Body of pancreas (tissue), 4 donors: ENCODE measurements around the gene SH2D2A. TPM values are rescaled to one million over a fixed set of nuclear protein-coding genes. Genes with fewer than 3 reads are reported as not detected.

ENCODE experiments used
- ATAC-seq: fragments of 150-250 bp; one replicate; pipeline ENCODE4 v1.9.1; 2016
- DNase-seq, 4 donors: peaks; one replicate each; pipeline ENCODE4 v3.0.0-alpha.2; 2019
- H3K27ac ChIP-seq, 4 donors: fragments of 200-600 bp; sonication (generic); 1 replicate in 3 of 4; 2 replicates in 1 of 4; pipeline versions ENCODE4 v1.5.1 to v1.6.1; 2016 to 2019; ENCODE audit warnings: mild to moderate bottlenecking in 1 of 4, mixed read lengths in 1 of 4, moderate library complexity in 1 of 4
- H3K27me3 ChIP-seq, 2 donors: fragments of 200-600 bp; sonication (generic); one replicate each; pipeline ENCODE4 v1.6.0; 2016; ENCODE audit warnings: mild to moderate bottlenecking in 1 of 2
- H3K36me3 ChIP-seq, 2 donors: fragments of 200-600 bp; sonication (generic); replicated peaks in 1 of 2; 2 replicates each; pipeline ENCODE4 v1.5.1; 2016; ENCODE audit warnings: low read depth in 2 of 2; ENCODE audit not compliant: insufficient read depth in 1 of 2
- H3K4me1 ChIP-seq: fragments of 200-600 bp; sonication (generic); one replicate; pipeline ENCODE4 v1.6.0; 2016
- H3K4me3 ChIP-seq, 2 donors: fragments of 200-600 bp; sonication (generic); 1 replicate in 1 of 2; 2 replicates in 1 of 2; pipeline ENCODE4 v1.5.1; 2016 to 2019
- H3K9me3 ChIP-seq, 3 donors: fragments of 200-600 bp; sonication (generic); 1 replicate in 2 of 3; 2 replicates in 1 of 3; pipeline ENCODE4 v1.5.1; 2016
- POLR2A ChIP-seq, 3 donors: fragments of 450-650 bp; IDR thresholded peaks; one replicate each; pipeline ENCODE4 v1.6.1; 2016; ENCODE audit warnings: antibody characterized with exemption in 3 of 3, mild to moderate bottlenecking in 2 of 3
- WGBS, 2 donors: methylation state at CpG; one replicate each; pipeline ENCODE4 v1.1.5; 2017; 5-methylcytosine and 5-hydroxymethylcytosine counted together
- intact Hi-C: fragments of 100-400 bp; cut with DNase I; formaldehyde crosslinking; loops from one replicate; pipeline ENCODE4 v1.15.1; 2023
- total RNA-seq, 2 donors: library from RNA; depleted of rRNA; stranded (reverse); fragments of >200 nt; gene quantifications; one replicate each; pipeline ENCODE4 v1.1.0, GENCODE V29; 2016
- TF ChIP-seq, protein P1 (sequence below), 7 experiments: fragments of 450-650 bp in 4 of 7; fragments of 200-600 bp in 3 of 7; sonication (generic) in 3 of 7; IDR thresholded peaks; one replicate each; pipeline ENCODE4 v1.5.1; 2016 to 2019; ENCODE audit warnings: antibody characterized with exemption in 7 of 7

The SH2D2A gene
- total RNA-seq, 2 donors from 2014 or later = 0.99 TPM; not detected in 1

GRCh38 chr1:156815961-156816422 lies 656 bp downstream of the SH2D2A start:
- no peaks in the 10 kb centered on the region for H3K36me3 ChIP-seq
- H3K27me3 ChIP-seq = no peaks in the 10 kb centered on the region
- ATAC-seq (no peak), DNase-seq (no peak)
- H3K27ac ChIP-seq = peak overlapping the region in 3 of 4 donors; percentile 34 to 62 (median 53)
- no peak overlapping the region for H3K4me3 ChIP-seq
- WGBS, 2 donors = 58 to 66% methylated on average over 10 of the region's 10 CpGs
- H3K9me3 ChIP-seq = no peaks in the 10 kb centered on the region
- intact Hi-C loops = no loop called here
- TF ChIP-seq POLR2A (IDR thresholded peaks at IDR 0.05) = no peak
- TF ChIP-seq, protein P1, sequence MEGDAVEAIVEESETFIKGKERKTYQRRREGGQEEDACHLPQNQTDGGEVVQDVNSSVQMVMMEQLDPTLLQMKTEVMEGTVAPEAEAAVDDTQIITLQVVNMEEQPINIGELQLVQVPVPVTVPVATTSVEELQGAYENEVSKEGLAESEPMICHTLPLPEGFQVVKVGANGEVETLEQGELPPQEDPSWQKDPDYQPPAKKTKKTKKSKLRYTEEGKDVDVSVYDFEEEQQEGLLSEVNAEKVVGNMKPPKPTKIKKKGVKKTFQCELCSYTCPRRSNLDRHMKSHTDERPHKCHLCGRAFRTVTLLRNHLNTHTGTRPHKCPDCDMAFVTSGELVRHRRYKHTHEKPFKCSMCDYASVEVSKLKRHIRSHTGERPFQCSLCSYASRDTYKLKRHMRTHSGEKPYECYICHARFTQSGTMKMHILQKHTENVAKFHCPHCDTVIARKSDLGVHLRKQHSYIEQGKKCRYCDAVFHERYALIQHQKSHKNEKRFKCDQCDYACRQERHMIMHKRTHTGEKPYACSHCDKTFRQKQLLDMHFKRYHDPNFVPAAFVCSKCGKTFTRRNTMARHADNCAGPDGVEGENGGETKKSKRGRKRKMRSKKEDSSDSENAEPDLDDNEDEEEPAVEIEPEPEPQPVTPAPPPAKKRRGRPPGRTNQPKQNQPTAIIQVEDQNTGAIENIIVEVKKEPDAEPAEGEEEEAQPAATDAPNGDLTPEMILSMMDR (IDR thresholded peaks at IDR 0.05) = no peak
- peaks cover 13% of the 10 kb centered on the region for H3K4me1 ChIP-seq

DNA sequence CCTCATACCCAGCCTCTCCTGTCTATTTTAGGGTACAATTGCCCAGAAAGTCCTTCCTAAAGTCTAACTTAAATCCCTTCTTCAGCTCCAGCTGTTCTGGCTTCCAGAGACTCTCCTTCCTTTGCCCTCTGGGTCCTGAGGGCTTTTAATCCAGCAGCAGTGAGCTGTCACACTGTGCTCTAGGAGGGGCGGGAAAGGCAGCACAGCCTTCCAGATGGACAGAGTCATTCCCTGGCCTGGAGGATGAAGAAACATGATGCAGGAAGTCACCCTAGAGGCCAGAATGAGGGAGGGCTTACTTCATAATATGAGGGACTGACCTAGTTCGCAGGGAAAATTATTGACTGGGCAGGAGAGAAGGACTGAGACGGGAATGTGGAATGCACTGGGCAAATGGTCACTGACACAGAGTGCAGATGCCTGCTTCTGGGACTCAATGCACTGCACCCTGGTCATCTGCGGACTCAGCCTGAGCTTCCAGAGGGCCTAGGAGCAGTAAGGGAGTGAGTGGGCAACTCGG lies 1.3 kb downstream of the SH2D2A start:
- WGBS, 2 donors = 49 to 61% methylated on average over 5 of the region's 5 CpGs
- Histone ChIP-seq H3K27ac (peak overlapping the region in 3 of 4 donors; percentile 34 to 62 (median 53)), H3K27me3 (no peaks in the 10 kb centered on the region), H3K4me1 (peaks cover 13% of the 10 kb centered on the region), H3K36me3 (no peaks in the 10 kb centered on the region), H3K4me3 (no peak overlapping the region), H3K9me3 (no peaks in the 10 kb centered on the region)
- peak in 2 of 3 donors; percentile 34 to 41 for TF ChIP-seq POLR2A (IDR thresholded peaks at IDR 0.05)
- TF ChIP-seq, protein P1 (IDR thresholded peaks at IDR 0.05) = no peak
- DNase-seq (peak; percentile 26 to 56 (median 44)), ATAC-seq (peak; percentile 57)
- intact Hi-C loops = no loop called here

DNA sequence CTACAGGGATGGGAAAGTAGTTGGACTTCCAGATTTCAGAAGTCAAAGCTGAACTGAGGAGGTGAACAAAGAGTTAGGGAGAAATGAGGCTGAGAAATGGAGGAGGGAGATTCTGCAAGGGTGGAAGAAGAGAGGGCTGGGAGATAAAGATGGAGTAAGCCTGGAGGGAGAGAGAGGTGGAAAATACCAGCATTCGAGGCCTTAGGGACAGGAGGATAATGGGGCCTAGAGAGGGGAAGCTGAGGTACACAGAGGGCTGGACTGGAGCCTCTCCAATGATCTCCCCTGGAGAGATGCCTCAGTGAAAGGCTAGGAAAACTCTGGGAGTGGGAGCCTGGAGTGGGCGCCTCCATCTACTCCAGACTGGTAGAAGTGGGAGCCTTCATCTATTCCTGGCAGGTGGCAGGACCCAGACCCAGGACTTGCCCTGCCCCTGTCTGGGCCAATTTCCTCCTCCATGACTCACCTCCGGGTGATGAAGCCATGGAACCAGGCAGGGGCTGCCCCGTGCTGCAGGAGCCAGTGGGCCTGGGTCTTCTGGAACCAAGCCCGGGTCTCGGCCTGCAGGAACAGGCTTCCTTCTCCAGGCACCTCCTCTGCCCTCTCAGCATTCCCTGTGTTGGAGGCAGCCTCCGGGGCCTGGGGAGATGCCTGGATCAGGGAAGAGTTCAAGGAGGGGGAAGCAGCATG lies 1.9 kb downstream of the SH2D2A start:
- no peaks in the 10 kb centered on the region for H3K36me3 ChIP-seq
- intact Hi-C loops = no loop called here
- DNase-seq = no peak
- H3K27me3 ChIP-seq = no peaks in the 10 kb centered on the region
- H3K9me3 ChIP-seq = no peaks in the 10 kb centered on the region
- no peak for ATAC-seq
- 83 to 85% methylated on average over 3 to 7 of the region's 7 CpGs for WGBS, 2 donors
- H3K27ac ChIP-seq = no peak overlapping the region
- H3K4me3 ChIP-seq = no peak overlapping the region
- peaks cover 13% of the 10 kb centered on the region for H3K4me1 ChIP-seq
- no peak for TF ChIP-seq POLR2A (IDR thresholded peaks at IDR 0.05)
- TF ChIP-seq, protein P1 (IDR thresholded peaks at IDR 0.05) = no peak

DNA sequence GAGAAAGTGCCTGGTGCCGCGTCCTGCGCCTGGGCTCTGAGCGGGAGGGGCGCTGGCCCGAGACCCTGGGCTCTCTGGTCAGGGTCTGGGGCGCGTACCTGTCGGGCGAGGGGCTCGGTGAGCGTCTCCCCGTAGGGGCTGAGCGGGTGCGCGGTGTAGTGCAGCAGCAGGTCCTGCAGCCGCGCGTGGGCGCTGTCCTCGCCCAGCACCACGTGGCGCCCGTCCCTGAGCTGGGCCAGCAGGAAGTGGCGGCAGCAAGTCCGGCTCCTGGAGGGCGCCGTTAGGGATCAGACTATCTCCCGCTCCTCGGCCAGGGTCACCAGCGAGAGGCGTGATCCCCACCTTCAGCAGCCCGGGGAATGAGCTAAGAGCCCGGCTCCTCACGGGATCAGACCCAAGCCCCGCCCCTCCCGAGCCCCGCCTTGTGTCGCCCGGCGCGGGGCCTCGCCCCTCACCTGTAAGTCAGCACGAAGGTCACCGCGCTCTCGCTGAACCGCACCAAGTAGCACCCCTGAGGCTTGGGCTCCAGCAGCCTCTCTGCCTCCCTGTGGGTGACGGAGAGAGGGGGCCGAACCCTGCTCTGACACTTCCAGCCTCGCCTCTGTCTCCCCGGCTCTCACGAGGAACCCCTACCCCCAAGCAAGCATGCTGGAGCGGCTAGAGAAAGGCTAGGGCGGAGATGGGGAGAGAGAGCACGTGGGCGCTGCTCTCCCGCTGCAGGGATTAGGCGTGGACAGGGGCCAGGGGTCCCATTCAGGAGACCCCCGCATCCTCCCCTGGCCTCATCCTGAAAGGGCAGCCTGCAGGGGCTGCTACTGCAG lies 2.7 kb downstream of the SH2D2A start:
- Histone ChIP-seq H3K36me3 (no peaks in the 10 kb centered on the region), H3K27me3 (no peaks in the 10 kb centered on the region), H3K4me3 (no peak overlapping the region), H3K27ac (no peak overlapping the region), H3K4me1 (peaks cover 13% of the 10 kb centered on the region), H3K9me3 (no peaks in the 10 kb centered on the region)
- intact Hi-C loops = no loop called here
- DNase-seq (peak; percentile 63 to 73 (median 72)), ATAC-seq (peak; percentile 76)
- TF ChIP-seq, protein P1 (IDR thresholded peaks at IDR 0.05) = peak; percentile 43 to 74 (median 65)
- no peak for TF ChIP-seq POLR2A (IDR thresholded peaks at IDR 0.05)
- whole genome bisulfite sequencing, 2 donors = 11 to 41% methylated on average over 19 to 60 of the region's 60 CpGs
